Mucosa of descending colon (tissue), 3 donors: ENCODE measurements around the gene CYP2E1. TPM values are rescaled to one million over a fixed set of nuclear protein-coding genes. Genes with fewer than 3 reads are reported as not detected.

Experiments used
- ATAC-seq: fragments of 200-7000 bp; cut with Tn5 transposase; one replicate; pipeline ENCODE4 v1.9.1; 2020; ENCODE audit warnings: mild to moderate bottlenecking, moderate library complexity
- DNase-seq, 3 donors: peaks; one replicate each; pipeline ENCODE4 v3.0.0-alpha.2; 2020
- H3K36me3 ChIP-seq: fragments of 200-600 bp; one replicate; pipeline ENCODE4 v1.8.0; 2021; ENCODE audit warnings: low read depth, mild to moderate bottlenecking
- H3K4me1 ChIP-seq: fragments of 200-600 bp; one replicate; pipeline ENCODE4 v1.8.0; 2021; ENCODE audit warnings: low read depth, mild to moderate bottlenecking
- H3K4me3 ChIP-seq: fragments of 200-600 bp; one replicate; pipeline ENCODE4 v1.8.0; 2021; ENCODE audit warnings: mild to moderate bottlenecking
- H3K9me3 ChIP-seq: fragments of 200-600 bp; one replicate; pipeline ENCODE4 v1.8.0; 2021; ENCODE audit warnings: mild to moderate bottlenecking
- intact Hi-C, 2 donors: fragments of 100-400 bp; cut with DNase I in 1 of 2; cut with micrococcal nuclease in 1 of 2; formaldehyde crosslinking; loops; one replicate each; pipeline versions ENCODE4 v1.11.0 to v1.11.1; 2022; cut with DNase I, micrococcal nuclease
- total RNA-seq, 3 donors: library from RNA; stranded (reverse); fragmentation: NEBNext Ultra II Directional in 2 of 3; extraction: Animal tissue kit (Norgen Biotek cat#: 25700) in 2 of 3; gene quantifications; one replicate each; pipeline versions ENCODE4 v1.2.1 to v1.2.4, GENCODE V29; 2021 to 2023
- TF ChIP-seq, protein P1 (sequence below): fragments of 200-600 bp; IDR thresholded peaks from one replicate; pipeline ENCODE4 v1.8.0; 2022; ENCODE audit warnings: antibody characterized with exemption, mild to moderate bottlenecking
- donor health status: DM: no; HTN: no; CAD: no; lungs with moderate emphysema.
- donor health status: DM: no; HTN: no; CAD: no.
- donor health status: DM: no; HTN: yes; CAD: no.

The CYP2E1 gene
- total RNA-seq, 3 donors from 2014 or later, result 0.70 to 2.5 (median 0.90) TPM

DNA sequence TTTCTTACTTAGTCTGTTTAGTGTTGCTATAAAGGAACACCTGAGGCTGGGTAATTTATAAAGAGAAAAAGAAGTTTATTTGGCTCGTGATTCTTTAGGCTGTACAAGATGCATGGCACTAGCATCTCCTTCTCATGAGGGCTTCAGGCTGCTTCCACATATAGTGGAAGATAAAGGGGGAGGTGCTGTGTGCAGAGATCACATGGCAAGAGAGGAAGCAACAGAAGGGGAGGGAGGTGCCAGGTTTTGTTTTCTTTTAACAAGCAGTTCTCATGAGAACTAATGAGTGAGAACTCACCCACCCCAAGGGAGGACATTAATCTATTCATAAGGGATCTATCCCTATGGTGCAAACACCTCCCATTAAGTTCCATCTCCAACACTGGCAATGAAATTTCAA is 17.3 kb downstream of the CYP2E1 start:
- no peak for ATAC-seq
- peaks cover 4% of the 10 kb centered on the region for H3K9me3 ChIP-seq
- intact Hi-C loops, result no loop called here

DNA sequence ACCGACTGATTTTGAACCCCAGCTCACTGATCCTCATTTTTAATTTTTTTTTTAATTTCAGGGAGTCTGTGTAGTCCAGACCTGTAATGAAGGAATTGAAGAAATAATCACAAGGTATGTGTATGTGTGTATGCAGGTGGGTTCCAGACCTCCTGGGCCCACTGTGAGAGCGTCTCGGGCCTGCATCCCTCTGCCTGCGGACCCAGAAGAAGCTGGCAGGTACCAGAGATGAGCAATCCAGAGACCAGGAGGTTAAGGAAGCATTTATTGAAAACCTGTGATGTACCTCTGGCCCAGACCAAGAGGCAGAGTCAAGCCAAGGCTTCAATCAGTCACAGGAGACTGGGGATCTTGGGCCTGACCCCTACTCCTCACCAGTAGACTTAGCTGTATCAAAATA is 27.4 kb downstream of the CYP2E1 start:
- H3K4me3 ChIP-seq, result no peak overlapping the region
- H3K9me3 ChIP-seq, result no peaks in the 10 kb centered on the region
- intact Hi-C loops, result no loop called here
- H3K36me3 ChIP-seq, result no peaks in the 10 kb centered on the region
- no peak for ATAC-seq
- no peaks in the 10 kb centered on the region for H3K4me1 ChIP-seq
- TF ChIP-seq, protein P1, sequence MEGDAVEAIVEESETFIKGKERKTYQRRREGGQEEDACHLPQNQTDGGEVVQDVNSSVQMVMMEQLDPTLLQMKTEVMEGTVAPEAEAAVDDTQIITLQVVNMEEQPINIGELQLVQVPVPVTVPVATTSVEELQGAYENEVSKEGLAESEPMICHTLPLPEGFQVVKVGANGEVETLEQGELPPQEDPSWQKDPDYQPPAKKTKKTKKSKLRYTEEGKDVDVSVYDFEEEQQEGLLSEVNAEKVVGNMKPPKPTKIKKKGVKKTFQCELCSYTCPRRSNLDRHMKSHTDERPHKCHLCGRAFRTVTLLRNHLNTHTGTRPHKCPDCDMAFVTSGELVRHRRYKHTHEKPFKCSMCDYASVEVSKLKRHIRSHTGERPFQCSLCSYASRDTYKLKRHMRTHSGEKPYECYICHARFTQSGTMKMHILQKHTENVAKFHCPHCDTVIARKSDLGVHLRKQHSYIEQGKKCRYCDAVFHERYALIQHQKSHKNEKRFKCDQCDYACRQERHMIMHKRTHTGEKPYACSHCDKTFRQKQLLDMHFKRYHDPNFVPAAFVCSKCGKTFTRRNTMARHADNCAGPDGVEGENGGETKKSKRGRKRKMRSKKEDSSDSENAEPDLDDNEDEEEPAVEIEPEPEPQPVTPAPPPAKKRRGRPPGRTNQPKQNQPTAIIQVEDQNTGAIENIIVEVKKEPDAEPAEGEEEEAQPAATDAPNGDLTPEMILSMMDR, result no peak
- no peak for DNase-seq

More for the DNA sequence above, 17.3 kb downstream of the CYP2E1 start:
- H3K36me3 ChIP-seq, result no peaks in the 10 kb centered on the region
- TF ChIP-seq, protein P1, result no peak
- H3K4me3 ChIP-seq, result no peak overlapping the region
- no peak for DNase-seq
- H3K4me1 ChIP-seq, result no peaks in the 10 kb centered on the region

DNA sequence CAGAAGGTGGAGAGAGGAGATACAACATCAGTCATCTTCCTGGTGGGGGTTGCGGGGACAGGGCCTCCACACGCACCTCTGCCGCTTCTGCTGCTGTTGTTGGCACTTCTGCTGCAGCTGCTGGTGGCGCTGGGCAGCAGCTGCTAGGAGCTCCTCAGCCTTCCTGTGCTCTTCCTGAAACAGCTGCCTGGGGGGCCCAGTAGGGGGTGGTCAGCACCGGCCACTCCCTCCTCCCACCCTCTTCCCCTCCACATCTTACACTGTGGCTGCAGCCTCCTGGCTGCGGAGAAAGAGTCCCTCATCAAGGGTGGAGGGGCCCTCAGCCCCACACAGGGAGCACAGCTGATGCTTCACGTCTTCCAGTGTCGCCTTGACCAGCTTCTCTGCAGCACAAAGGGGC is 28.4 kb downstream of the CYP2E1 start:
- intact Hi-C loops, result no loop called here
- Histone ChIP-seq H3K4me1 (no peaks in the 10 kb centered on the region), H3K36me3 (no peaks in the 10 kb centered on the region), H3K9me3 (no peaks in the 10 kb centered on the region), H3K4me3 (no peak overlapping the region)
- TF ChIP-seq, protein P1, result no peak
- no peak for ATAC-seq
- DNase-seq, result no peak

DNA sequence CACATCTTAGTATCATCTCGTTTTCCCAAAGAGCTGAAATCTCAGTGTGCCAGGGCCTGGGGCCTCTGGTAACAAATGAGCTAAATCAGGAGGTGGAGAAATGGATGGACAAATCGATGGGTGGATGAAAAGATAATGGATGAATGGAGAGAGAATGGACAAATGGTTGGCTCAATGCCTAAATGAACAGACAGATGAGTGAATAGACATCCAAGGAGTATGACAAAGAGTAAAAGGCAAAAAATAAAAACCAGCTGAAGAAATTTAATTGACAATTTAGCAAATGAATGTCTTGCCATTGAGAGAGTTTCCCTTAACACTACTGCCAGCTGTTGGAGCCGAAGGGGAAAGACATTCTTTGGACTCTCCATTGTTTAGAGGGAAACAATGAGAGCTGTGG is 30.2 kb downstream of the CYP2E1 start:
- no peaks in the 10 kb centered on the region for H3K4me1 ChIP-seq
- no peak overlapping the region for H3K4me3 ChIP-seq
- intact Hi-C loops, result no loop called here
- H3K36me3 ChIP-seq, result no peaks in the 10 kb centered on the region
- H3K9me3 ChIP-seq, result no peaks in the 10 kb centered on the region
- DNase-seq, result no peak
- TF ChIP-seq, protein P1, result no peak
- ATAC-seq, result no peak

DNA sequence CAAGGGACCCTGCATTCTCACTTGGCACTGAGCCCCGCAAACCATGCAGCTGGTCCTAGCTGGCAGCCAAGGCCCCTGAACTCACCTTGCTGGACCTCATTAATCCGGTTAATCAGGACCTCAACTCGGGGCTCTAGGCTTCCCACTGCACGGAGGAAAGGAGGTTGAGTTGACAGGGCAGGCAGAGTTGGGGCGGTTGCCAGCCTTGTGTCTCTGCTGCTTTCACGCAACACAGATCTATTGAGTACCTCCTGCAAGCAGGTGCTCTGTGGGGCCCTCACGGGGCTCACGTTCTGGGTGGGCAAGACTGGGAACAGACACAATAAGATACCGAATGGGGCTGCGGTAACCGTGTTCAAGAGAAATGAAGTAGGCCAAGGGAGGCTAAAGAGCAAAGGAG is 32.1 kb downstream of the CYP2E1 start:
- DNase-seq (no peak), ATAC-seq (no peak)
- intact Hi-C loops, result no loop called here
- H3K4me1 ChIP-seq, result no peaks in the 10 kb centered on the region
- H3K4me3 ChIP-seq, result no peak overlapping the region
- no peaks in the 10 kb centered on the region for H3K9me3 ChIP-seq
- TF ChIP-seq, protein P1, result no peak
- no peaks in the 10 kb centered on the region for H3K36me3 ChIP-seq

DNA sequence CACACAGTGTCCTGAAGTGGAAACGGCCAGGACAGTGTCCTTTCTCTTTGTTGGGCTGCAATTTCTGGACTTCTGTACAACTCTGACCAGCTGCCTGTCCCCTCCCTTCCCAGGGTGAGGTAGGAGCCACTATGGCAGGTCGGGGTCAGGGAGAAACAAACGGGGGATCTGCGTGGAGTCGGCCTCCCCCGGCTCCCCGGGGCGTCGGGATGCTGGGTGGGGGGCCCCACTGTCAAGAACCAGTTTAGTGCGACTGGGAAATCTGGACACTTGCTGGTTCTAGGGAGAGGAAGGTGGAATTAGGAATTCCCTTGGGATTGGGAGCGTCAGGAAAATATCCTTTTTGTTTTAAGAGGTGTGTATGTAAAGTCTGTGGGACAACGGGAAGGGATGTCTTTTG is 37.7 kb downstream of the CYP2E1 start:
- DNase-seq, result no peak
- H3K4me3 ChIP-seq, result no peak overlapping the region
- no peaks in the 10 kb centered on the region for H3K9me3 ChIP-seq
- H3K4me1 ChIP-seq, result no peaks in the 10 kb centered on the region
- TF ChIP-seq, protein P1, result no peak
- no peak for ATAC-seq
- intact Hi-C loops, result no loop called here
- H3K36me3 ChIP-seq, result no peaks in the 10 kb centered on the region
